Panc1 (cell line): ENCODE results near the gene SMOC2. TPM values are rescaled to one million over a fixed set of nuclear protein-coding genes. Genes with fewer than 3 reads are reported as not detected.

Experiments
- ATAC-seq: fragments of 200-7000 bp; cut with Tn5 transposase; 2 replicates; pipeline ENCODE4 v1.9.1; 2020; ENCODE audit warnings: mild to moderate bottlenecking, moderate library complexity
- BruUV-seq: library from RNA; stranded (reverse); fragments of 400-500 nt; replicated peaks from 2 replicates; lab custom pipeline; 2021; lab: Mats Ljungman, UMichigan
- CTCF ChIA-PET: fragments of 300-600 bp; sonication (Branson Sonifier 250); formaldehyde crosslinking; loops from one replicate; lab custom pipeline; 2022; ENCODE audit warnings: antibody characterized with exemption; lab: Charles Lee
- POLR2A ChIA-PET: fragments of 300-600 bp; sonication (Branson Sonifier 250); formaldehyde crosslinking; loops from one replicate; lab custom pipeline; 2022; ENCODE audit warnings: antibody characterized with exemption; lab: Charles Lee
- DNase-seq: peaks from one replicate; pipeline ENCODE4 v3.0.0-alpha.2; 2010; ENCODE audit warnings: low read depth, low spot score
- H3K27ac ChIP-seq: 2 replicates; pipeline ENCODE4 v1.5.1; 2011; ENCODE audit warnings: mild to moderate bottlenecking, low read length, inconsistent platforms
- H3K27me3 ChIP-seq: fragments of 200-500 bp; sonication (Bioruptor generic); 2 replicates; pipeline ENCODE4 v1.6.0; 2014; ENCODE audit warnings: low read length, inconsistent platforms; ENCODE audit not compliant: control insufficient read depth, insufficient read depth
- H3K36me3 ChIP-seq: fragments of 200-500 bp; sonication (Bioruptor generic); 2 replicates; pipeline ENCODE4 v1.5.1; 2014; ENCODE audit warnings: inconsistent platforms, mild to moderate bottlenecking, low read length, moderate library complexity; ENCODE audit not compliant: control insufficient read depth, insufficient read depth
- H3K4me1 ChIP-seq: 2 replicates; pipeline ENCODE4 v1.5.1; 2011; ENCODE audit warnings: inconsistent platforms, mild to moderate bottlenecking, low read length, moderate library complexity; ENCODE audit not compliant: control insufficient read depth, insufficient read depth
- H3K4me3 ChIP-seq, 2 experiments: 2 replicates each; pipeline ENCODE4 v1.5.1; 2011 to 2012; ENCODE audit warnings: low read depth in 2 of 2, low read length in 2 of 2, mild to moderate bottlenecking in 2 of 2, inconsistent platforms in 1 of 2, moderate library complexity in 1 of 2
- H3K9me3 ChIP-seq: fragments of 200-500 bp; sonication (Bioruptor generic); 2 replicates; pipeline ENCODE4 v1.5.1; 2014; ENCODE audit warnings: low read depth, mild to moderate bottlenecking, inconsistent platforms, low read length, moderate library complexity; ENCODE audit not compliant: control insufficient read depth, insufficient read depth
- POLR2AphosphoS5 ChIP-seq: IDR thresholded peaks from 2 replicates; pipeline ENCODE4 v1.6.1; 2012; ENCODE audit warnings: mild to moderate bottlenecking, low read depth, low read length, moderate library complexity
- SIN3A ChIP-seq: IDR thresholded peaks from 2 replicates; pipeline ENCODE4 v1.6.1; 2012; ENCODE audit warnings: low read depth, mild to moderate bottlenecking, low read length, moderate library complexity, borderline replicate concordance; ENCODE audit not compliant: insufficient read depth
- TCF7L2 ChIP-seq: IDR thresholded peaks from 2 replicates; pipeline ENCODE4 v1.6.1; 2011; ENCODE audit warnings: mild to moderate bottlenecking, low read depth, low read length, inconsistent platforms
- in situ Hi-C: cut with HindIII; loops from 2 replicates; pipeline ENCODE4 v1.10.0; 2016; ENCODE audit warnings: low sequenced_read_pairs, low pct_unique_long_range_greater_than_20kb
- intact Hi-C: fragments of 100-400 bp; cut with micrococcal nuclease; formaldehyde crosslinking; loops from one replicate; pipeline ENCODE4 v1.10.0; 2022; ENCODE audit not compliant: unreplicated experiment
- total RNA-seq: library from RNA; stranded (reverse); gene quantifications from one replicate; pipeline ENCODE4 v1.2.1, GENCODE V29; 2021; ENCODE audit not compliant: unreplicated experiment
- TF ChIP-seq, protein P1 (sequence below): fragments of 450-650 bp; IDR thresholded peaks from 2 replicates; pipeline ENCODE4 v1.5.1; 2017; ENCODE audit warnings: mild to moderate bottlenecking
- TF ChIP-seq, protein P2 (sequence below), 2 experiments: IDR thresholded peaks; 2 replicates each; pipeline ENCODE4 v1.6.1; 2011 to 2012; ENCODE audit warnings: low read depth in 2 of 2, control low read depth in 1 of 2, low read length in 1 of 2, mild to moderate bottlenecking in 1 of 2, moderate library complexity in 1 of 2; ENCODE audit not compliant: insufficient read depth in 1 of 2

The SMOC2 gene
- total RNA-seq, 1 experiment from 2014 or later = 0.13 TPM

DNA sequence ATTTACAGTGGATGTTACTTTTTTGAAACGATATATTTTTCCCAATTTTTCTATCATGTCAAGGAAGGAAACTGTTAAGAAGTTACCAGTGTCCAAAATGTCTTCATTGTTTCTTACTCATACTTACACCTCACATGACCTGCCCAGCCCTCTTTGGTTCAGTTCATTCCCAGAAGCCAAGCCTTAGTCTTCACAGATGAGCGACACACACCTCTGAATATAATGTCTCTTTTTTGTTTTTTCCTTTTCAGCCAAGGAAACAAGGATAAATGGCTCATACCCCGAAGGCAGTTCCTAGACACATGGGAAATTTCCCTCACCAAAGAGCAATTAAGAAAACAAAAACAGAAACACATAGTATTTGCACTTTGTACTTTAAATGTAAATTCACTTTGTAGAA lies 225.2 kb downstream of the SMOC2 start:
- H3K36me3 ChIP-seq = no peaks in the 10 kb centered on the region
- intact Hi-C loops = no loop called here
- no peak for DNase-seq
- no peak for ATAC-seq
- BruUV-seq = no TSS peak
- peaks cover 32% of the 10 kb centered on the region for H3K27me3 ChIP-seq
- H3K9me3 ChIP-seq = no peaks in the 10 kb centered on the region
- ChIA-PET CTCF (no interaction called here), POLR2A (no interaction called here)
- TF ChIP-seq, protein P1, sequence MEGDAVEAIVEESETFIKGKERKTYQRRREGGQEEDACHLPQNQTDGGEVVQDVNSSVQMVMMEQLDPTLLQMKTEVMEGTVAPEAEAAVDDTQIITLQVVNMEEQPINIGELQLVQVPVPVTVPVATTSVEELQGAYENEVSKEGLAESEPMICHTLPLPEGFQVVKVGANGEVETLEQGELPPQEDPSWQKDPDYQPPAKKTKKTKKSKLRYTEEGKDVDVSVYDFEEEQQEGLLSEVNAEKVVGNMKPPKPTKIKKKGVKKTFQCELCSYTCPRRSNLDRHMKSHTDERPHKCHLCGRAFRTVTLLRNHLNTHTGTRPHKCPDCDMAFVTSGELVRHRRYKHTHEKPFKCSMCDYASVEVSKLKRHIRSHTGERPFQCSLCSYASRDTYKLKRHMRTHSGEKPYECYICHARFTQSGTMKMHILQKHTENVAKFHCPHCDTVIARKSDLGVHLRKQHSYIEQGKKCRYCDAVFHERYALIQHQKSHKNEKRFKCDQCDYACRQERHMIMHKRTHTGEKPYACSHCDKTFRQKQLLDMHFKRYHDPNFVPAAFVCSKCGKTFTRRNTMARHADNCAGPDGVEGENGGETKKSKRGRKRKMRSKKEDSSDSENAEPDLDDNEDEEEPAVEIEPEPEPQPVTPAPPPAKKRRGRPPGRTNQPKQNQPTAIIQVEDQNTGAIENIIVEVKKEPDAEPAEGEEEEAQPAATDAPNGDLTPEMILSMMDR = no peak
- TF ChIP-seq, protein P2, sequence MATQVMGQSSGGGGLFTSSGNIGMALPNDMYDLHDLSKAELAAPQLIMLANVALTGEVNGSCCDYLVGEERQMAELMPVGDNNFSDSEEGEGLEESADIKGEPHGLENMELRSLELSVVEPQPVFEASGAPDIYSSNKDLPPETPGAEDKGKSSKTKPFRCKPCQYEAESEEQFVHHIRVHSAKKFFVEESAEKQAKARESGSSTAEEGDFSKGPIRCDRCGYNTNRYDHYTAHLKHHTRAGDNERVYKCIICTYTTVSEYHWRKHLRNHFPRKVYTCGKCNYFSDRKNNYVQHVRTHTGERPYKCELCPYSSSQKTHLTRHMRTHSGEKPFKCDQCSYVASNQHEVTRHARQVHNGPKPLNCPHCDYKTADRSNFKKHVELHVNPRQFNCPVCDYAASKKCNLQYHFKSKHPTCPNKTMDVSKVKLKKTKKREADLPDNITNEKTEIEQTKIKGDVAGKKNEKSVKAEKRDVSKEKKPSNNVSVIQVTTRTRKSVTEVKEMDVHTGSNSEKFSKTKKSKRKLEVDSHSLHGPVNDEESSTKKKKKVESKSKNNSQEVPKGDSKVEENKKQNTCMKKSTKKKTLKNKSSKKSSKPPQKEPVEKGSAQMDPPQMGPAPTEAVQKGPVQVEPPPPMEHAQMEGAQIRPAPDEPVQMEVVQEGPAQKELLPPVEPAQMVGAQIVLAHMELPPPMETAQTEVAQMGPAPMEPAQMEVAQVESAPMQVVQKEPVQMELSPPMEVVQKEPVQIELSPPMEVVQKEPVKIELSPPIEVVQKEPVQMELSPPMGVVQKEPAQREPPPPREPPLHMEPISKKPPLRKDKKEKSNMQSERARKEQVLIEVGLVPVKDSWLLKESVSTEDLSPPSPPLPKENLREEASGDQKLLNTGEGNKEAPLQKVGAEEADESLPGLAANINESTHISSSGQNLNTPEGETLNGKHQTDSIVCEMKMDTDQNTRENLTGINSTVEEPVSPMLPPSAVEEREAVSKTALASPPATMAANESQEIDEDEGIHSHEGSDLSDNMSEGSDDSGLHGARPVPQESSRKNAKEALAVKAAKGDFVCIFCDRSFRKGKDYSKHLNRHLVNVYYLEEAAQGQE (IDR thresholded peaks at IDR 0.05; ENCODE audit: insufficient read depth in 1 of 2, low read depth in 2 of 2, low read length in 1 of 2) = no peak
- no peak for TF ChIP-seq POLR2AphosphoS5
- no peak for TF ChIP-seq TCF7L2
- no peak for TF ChIP-seq SIN3A
- H3K4me1 ChIP-seq = no peaks in the 10 kb centered on the region
- in situ Hi-C loops = no loop called here
- H3K27ac ChIP-seq = no peak overlapping the region
- H3K4me3 ChIP-seq = no peak overlapping the region

GRCh38 chr6:168666699-168667427 lies 225.9 kb downstream of the SMOC2 start:
- CTCF ChIA-PET = no interaction called here
- no peak overlapping the region for H3K27ac ChIP-seq

More at GRCh38 chr6:168666699-168667427, 225.9 kb downstream of the SMOC2 start:
- intact Hi-C loops (no loop called here), in situ Hi-C loops (no loop called here)
- no peaks in the 10 kb centered on the region for H3K9me3 ChIP-seq
- ATAC-seq = no peak
- no TSS peak for BruUV-seq
- H3K4me1 ChIP-seq = no peaks in the 10 kb centered on the region
- DNase-seq = no peak
- peaks cover 29% of the 10 kb centered on the region for H3K27me3 ChIP-seq
- POLR2A ChIA-PET = no interaction called here
- H3K4me3 ChIP-seq = no peak overlapping the region
- TF ChIP-seq, protein P2 (IDR thresholded peaks at IDR 0.05; ENCODE audit: insufficient read depth in 1 of 2, low read depth in 2 of 2, low read length in 1 of 2) = no peak
- TF ChIP-seq SIN3A (no peak), TCF7L2 (no peak), POLR2AphosphoS5 (no peak)
- TF ChIP-seq, protein P1 = no peak
- H3K36me3 ChIP-seq = no peaks in the 10 kb centered on the region
